ENCODE measurements around the gene TRDMT1. TPM values are rescaled to one million over a fixed set of nuclear protein-coding genes. Genes with fewer than 3 reads are reported as not detected.
A peak's percentile ranks its signal among the peaks of the same experiment; 100 is the strongest.

Gene TRDMT1
- polyA plus RNA-seq, 10 donors: 6.5 to 11.3 (median 8.9) TPM

GRCh38 chr10:17213646-17214349 is 12.3 kb upstream of the TRDMT1 start:
- DNase-seq: no peak

GRCh38 chr10:17212802-17213221 is 11.3 kb upstream of the TRDMT1 start:
- DNase-seq: no peak

- no peak for DNase-seq
These were observed 8.9 kb upstream of the TRDMT1 start for GRCh38 chr10:17210361-17210760.

GRCh38 chr10:17209881-17210280 is 8.4 kb upstream of the TRDMT1 start:
- DNase-seq: no peak

GRCh38 chr10:17209302-17209701 is 7.8 kb upstream of the TRDMT1 start:
- no peak for DNase-seq

- no peak for DNase-seq
These were observed 7.0 kb upstream of the TRDMT1 start for GRCh38 chr10:17208476-17208875.

GRCh38 chr10:17206210-17206709 is 4.8 kb upstream of the TRDMT1 start:
- peak in 1 of 3 donors; percentile 78 for DNase-seq

- no peak for DNase-seq
These were observed 1.9 kb upstream of the TRDMT1 start for GRCh38 chr10:17203416-17203815.

GRCh38 chr10:17202999-17203398 is 1.5 kb upstream of the TRDMT1 start:
- DNase-seq: no peak

GRCh38 chr10:17202506-17202905 is 1.0 kb upstream of the TRDMT1 start:
- DNase-seq: no peak

- no peak for DNase-seq
These were observed 283 bp upstream of the TRDMT1 start for GRCh38 chr10:17201794-17202116.

- DNase-seq: peak; percentile 26 to 63 (median 44)
These were observed 1.2 kb downstream of the TRDMT1 start for GRCh38 chr10:17200001-17200911.

- DNase-seq: peak in 2 of 3 donors; percentile 48 to 66
These were observed 2.1 kb downstream of the TRDMT1 start for GRCh38 chr10:17199351-17199804.

GRCh38 chr10:17196573-17196972 is 4.9 kb downstream of the TRDMT1 start:
- DNase-seq: no peak

GRCh38 chr10:17196045-17196444 is 5.4 kb downstream of the TRDMT1 start:
- DNase-seq: peak in 2 of 3 donors; percentile 49 to 72

- DNase-seq: no peak
These were observed 6.4 kb downstream of the TRDMT1 start for GRCh38 chr10:17195083-17195482.

- DNase-seq: no peak
These were observed 10.9 kb downstream of the TRDMT1 start for GRCh38 chr10:17190602-17191001.

GRCh38 chr10:17188644-17189172 is 12.8 kb downstream of the TRDMT1 start:
- DNase-seq: no peak

- no peak for DNase-seq
These were observed 15.6 kb downstream of the TRDMT1 start for GRCh38 chr10:17185873-17186272.

GRCh38 chr10:17183110-17183509 is 18.4 kb downstream of the TRDMT1 start:
- no peak for DNase-seq

- DNase-seq: peak in 1 of 3 donors; percentile 39
These were observed 19.7 kb downstream of the TRDMT1 start for GRCh38 chr10:17181751-17182150.

- DNase-seq: peak in 1 of 3 donors; percentile 10
These were observed 20.4 kb downstream of the TRDMT1 start for GRCh38 chr10:17181110-17181509.
